OCI-M1 (cell line): Measurements from ENCODE around the gene CDH4.

Experiments
- DNase-seq: peaks from one replicate; lab custom pipeline; 2025; lab: John Stamatoyannopoulos, UW

Gene CDH4

GRCh38 chr20:61251529-61252393 is at the start of gene CDH4:
Gene CDH4 (plus strand): TSS chr20:61252261.
- no peak for DNase-seq

GRCh38 chr20:61203320-61203719 is 48.7 kb upstream of the CDH4 start:
- no peak for DNase-seq

- no peak for DNase-seq
These were observed 47.9 kb upstream of the CDH4 start for GRCh38 chr20:61204206-61204605.

GRCh38 chr20:61205769-61206168 is 46.3 kb upstream of the CDH4 start:
- DNase-seq: no peak

- no peak for DNase-seq
These were observed 41.2 kb upstream of the CDH4 start for GRCh38 chr20:61210862-61211261.

GRCh38 chr20:61217848-61218247 is 34.2 kb upstream of the CDH4 start:
- DNase-seq: no peak

GRCh38 chr20:61219021-61219431 is 33.0 kb upstream of the CDH4 start:
- DNase-seq: no peak

GRCh38 chr20:61220131-61220530 is 31.9 kb upstream of the CDH4 start:
- DNase-seq: no peak

- DNase-seq: no peak
These were observed 31.3 kb upstream of the CDH4 start for GRCh38 chr20:61220626-61221325.

GRCh38 chr20:61222699-61223098 is 29.4 kb upstream of the CDH4 start:
- no peak for DNase-seq

- DNase-seq: no peak
These were observed 28.9 kb upstream of the CDH4 start for GRCh38 chr20:61223121-61223520.

- DNase-seq: no peak
These were observed 21.9 kb upstream of the CDH4 start for GRCh38 chr20:61230166-61230565.

GRCh38 chr20:61233590-61233989 is 18.5 kb upstream of the CDH4 start:
- no peak for DNase-seq

GRCh38 chr20:61234224-61234890 is 17.7 kb upstream of the CDH4 start:
- no peak for DNase-seq

GRCh38 chr20:61236713-61237112 is 15.3 kb upstream of the CDH4 start:
- DNase-seq: no peak

- DNase-seq: no peak
These were observed 13.2 kb upstream of the CDH4 start for GRCh38 chr20:61238813-61239212.

GRCh38 chr20:61240814-61241213 is 11.2 kb upstream of the CDH4 start:
- no peak for DNase-seq

- no peak for DNase-seq
These were observed 7.8 kb upstream of the CDH4 start for GRCh38 chr20:61244213-61244612.

- DNase-seq: no peak
These were observed 5.8 kb upstream of the CDH4 start for GRCh38 chr20:61246269-61246668.

- DNase-seq: no peak
These were observed 2.4 kb upstream of the CDH4 start for GRCh38 chr20:61249626-61250025.

- DNase-seq: no peak
These were observed 671 bp downstream of the CDH4 start for GRCh38 chr20:61252601-61253263.

GRCh38 chr20:61253264-61253639 is 1.2 kb downstream of the CDH4 start:
- DNase-seq: no peak
